Activated naive CD4-positive, alpha-beta T cell (primary cell): ENCODE results near the gene ZNF836.

Experiments
- DNase-seq, 4 experiments: peaks; one replicate each; lab custom pipeline; 2025; lab: John Stamatoyannopoulos, UW

The ZNF836 gene

DNA sequence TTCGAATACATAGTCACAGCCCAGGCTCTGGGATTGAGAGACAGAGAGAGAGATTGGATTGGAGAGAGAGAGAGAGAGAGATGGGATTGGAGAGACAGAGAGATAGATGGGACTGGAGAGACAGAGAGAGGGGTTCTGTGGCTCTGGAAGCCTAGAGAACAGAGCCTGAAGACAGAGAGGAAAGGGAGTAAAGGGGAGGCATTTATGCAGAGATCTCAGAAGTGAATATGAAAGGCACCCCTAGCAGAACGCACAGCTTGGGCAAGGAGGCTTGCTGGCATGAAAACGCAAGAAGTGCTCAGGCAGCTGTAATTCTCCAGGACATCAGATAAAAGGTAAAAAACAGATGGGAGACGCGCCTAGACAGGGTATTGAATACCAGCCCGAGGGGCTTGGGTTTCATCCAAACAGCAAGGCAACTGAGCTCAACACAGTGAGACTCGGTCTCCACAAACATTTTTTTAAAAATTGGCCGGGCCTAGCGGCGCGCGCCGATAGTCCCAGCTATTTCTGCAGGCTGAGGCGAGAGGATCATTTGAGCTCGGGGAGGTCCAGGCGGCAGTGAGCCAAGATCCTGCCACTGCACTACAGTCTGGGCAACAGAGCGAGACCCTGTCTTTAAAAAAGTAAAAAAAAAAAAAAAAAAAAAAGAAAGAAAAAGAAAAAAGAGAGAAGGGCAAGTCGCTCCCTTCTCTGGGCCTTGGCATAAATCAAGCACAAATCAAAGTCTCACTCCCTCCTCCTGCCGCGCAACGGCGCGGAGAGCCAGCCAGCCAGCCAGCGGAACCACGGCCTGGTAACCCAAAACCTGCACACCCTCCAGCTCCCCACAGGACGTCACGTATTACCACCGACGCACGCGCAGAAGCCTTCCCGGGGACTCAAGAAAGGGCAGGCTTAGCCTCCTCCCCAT lies 17.7 kb upstream of the ZNF836 start:
- peak in 2 of 4 experiments; percentile 99 for DNase-seq

DNA sequence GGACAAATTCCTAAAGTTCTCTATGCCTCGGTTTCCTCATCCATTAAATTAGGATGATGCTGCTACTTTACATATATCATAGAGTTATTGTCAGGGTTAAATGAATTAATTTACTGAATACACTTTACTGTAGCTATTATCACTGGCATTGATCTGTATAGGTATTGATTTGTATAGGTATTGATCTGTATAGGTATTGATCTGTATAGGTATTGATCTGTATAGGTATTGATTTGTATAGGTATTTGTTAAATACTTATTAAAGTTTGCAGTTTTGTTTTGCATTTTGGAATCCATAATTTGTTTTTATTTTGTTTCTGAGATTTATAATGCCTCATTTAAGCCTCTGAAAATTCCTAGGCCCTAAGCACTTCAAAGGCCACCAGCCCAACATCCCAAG lies 16.0 kb upstream of the ZNF836 start:
- DNase-seq, result no peak

DNA sequence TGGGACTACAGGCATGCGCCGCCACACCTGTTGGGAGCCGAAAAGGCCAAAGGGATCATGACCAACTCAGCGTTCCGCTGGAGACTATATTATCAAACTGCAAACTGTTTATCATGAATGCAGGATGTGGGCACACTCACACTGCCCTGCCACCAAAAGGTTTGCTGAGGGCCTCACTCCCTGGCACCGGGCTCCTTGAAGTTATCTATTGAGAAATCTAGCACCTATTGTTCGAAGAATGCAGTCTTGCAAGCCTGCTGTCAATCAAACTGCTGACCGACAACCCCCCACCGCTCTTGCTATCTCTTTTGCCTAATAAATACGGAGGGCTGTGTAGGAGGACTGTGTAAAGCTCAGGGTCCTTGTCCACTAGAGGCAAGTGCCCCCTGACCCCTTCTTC lies 5.2 kb upstream of the ZNF836 start:
- no peak for DNase-seq

DNA sequence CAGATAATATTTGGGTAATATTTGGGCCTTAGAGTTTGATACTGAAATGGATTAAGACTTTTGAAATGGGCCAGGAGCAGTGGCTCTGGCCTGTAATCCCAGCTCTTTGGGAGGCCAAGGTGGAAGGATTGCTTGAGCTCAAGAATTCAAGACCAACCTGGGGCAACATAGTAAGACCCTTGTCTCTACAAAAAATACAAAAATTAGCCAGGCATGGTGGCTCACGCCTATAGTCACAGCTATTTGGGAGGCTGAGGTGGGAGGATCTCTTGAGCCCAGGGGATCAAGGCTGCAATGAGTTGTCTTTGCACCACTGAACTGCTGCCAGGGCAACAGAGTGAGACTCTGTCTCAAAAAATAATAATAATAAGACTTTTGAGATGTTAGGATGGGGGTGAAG lies 926 bp upstream of the ZNF836 start:
- no peak for DNase-seq

DNA sequence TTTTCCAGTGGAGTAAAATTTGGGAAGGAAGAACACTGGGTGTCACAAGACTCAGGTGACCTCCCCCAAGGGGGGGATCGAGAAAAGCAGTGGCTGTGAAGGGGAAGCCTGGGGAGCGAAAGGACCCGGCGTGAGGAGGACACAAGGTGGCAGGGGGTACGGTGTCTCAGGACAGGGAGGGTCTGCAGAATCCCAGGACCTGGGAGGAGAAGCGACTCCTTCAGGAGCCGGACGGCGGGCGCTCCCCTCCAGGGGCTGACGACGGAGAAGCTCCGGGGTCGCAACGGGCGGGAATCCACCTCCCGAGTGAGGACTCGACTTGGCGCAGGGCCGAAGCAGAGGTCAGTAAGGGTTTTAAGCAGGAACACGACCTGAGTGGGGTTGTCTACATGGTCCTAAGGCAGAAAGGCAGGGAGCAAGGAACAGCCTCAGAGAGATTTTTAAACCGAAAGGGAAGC lies 529 bp downstream of the ZNF836 start:
- no peak for DNase-seq

DNA sequence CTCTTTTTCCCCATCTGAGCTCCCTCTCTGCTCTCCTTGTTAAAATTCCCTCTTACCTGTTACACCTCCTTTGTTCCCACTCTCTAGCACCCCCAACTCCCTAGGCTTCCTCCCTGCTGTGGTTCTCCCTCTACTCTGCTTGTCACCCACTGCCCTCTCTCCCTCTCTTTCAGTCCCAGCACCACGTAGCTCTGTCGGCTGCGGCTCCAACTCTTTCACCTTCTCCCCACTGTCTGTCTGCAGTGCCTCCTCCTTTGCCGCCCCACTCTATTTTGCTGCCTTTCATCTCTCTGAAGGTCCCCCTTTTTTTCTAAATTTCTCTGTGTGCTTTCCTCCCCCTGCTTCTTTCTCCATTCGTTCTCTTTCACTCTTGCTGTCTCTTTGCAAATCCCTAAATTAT lies 1.1 kb downstream of the ZNF836 start:
- DNase-seq, result no peak

DNA sequence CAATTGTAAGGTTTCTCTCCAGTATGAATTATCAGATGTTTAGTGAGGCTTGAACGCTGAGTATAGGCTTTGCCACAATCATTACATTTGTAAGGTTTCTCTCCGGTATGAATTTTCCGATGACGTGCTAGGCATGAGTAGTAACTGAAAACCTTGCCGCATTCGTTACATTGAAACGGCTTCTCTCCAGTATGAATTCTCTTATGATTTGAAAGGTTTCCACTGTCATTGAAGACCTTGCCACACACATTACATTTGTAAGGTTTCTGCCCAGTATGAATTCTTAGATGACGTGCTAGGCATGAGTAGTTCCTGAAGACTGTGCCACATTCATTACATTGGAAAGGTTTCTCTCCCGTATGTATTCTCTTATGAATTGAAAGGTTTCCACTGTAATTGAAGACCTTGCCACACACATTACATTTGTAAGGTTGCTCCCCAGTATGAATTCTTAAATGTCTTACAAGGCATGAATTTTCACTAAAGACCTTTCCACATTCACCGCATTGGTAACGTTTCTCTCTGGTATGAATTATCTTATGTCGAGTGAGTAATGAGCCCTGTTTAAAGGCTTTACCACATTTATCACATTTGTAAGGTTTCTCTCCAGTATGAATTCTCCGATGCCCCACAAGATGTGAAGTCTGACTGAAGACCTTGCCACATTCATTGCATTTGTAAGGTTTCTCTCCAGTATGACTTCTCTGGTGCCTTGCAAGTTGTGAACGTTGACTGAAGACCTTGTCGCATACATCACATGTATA lies 15.6 kb downstream of the ZNF836 start:
- no peak for DNase-seq

DNA sequence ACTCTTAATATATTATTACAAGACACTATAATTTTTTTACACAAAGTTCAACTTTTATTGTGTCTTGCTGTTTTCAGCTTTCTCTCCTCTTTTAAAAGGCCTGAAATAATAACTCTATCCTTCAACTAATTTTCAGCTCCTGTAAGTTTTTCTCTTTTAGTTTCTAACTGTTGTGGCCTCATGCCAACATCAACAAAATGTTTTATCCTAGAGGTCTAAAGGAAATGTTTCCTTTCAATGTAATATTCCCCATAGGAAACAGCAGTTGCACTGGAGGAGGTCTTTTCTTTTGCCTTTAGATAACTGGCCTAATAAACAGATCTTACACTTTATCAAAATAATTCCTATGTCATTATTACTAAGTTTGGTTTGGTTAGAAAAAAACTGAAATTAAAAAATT lies 23.2 kb downstream of the ZNF836 start:
- DNase-seq, result no peak

DNA sequence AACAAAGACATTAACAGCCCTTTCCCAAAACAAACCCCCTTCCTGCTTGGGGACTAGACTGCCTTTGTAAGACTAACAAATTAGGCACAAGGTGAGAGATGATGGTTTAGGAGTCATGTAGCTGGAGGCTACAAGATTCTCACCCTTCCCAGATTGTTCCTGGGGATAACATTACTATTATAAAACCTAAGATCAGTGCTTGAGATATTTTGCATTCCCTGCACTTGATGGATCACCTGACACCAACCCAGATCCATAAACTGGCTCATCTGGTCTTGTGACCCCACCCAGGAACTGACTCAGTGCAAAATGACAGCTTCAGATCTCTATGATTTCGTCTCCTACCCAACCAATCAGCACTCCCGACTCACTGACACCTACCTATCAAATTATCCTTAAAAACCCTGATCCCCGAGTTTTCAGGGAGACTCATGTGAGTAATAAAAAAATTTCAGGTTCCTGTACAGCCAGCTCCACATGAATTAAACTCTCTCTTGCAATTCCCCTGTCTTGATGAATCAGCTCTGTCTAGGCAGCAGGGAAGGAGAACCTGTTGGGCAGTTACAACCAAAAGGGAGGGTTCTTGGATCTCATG lies 29.3 kb downstream of the ZNF836 start:
- no peak for DNase-seq

DNA sequence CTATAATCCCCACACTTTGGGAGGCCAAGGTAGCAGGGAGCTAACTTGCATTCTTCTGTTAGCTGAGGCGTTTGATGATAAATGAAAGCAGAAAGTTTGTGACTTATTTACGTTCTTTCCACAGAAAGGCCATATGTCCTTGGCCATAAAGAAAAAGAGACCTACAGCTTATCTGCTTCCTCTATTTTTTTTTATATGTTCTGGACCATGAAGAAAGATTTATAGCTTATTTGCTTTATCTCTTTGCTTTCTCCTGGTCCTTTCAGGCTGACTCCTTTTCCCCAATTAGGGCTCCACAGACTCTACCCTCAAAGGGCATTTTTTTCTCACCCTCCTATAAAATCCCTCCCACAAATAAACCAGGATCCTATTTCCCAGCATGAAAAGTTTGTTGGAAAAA lies 30.2 kb downstream of the ZNF836 start:
- DNase-seq, result no peak

DNA sequence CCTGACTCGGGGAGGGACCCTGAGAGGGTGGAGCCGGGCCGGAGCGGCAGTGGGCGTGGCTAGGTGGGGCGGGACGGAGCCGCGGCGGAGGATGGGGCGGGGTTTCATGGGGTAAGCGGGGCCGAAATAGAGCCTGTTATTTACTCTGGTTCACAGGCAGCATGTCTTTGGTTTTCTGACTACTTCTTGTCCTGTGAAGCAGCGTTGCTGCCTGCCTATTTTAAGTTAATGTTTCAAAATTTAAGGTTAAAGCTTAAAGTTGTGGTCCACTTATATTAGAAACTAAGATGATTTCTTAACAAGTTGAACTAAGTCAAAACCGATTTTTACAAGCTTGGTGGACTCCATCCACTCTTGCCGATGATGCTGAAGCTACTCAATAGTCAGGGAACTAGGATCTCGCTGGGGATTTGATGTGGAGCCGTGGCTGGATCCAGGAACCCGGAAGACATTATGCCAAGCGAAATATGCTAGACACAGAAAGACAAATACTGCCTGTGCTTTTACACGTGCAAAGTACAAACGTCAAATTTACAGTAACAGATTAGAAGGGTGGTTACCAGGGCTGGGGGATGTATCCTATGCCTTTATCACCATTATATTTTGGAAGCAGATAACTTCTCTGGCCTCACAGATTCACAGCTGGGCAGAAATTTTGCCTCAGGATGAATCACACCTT lies 31.2 kb downstream of the ZNF836 start:
- DNase-seq, result peak in 3 of 4 experiments; percentile 86 to 96 (median 96)

DNA sequence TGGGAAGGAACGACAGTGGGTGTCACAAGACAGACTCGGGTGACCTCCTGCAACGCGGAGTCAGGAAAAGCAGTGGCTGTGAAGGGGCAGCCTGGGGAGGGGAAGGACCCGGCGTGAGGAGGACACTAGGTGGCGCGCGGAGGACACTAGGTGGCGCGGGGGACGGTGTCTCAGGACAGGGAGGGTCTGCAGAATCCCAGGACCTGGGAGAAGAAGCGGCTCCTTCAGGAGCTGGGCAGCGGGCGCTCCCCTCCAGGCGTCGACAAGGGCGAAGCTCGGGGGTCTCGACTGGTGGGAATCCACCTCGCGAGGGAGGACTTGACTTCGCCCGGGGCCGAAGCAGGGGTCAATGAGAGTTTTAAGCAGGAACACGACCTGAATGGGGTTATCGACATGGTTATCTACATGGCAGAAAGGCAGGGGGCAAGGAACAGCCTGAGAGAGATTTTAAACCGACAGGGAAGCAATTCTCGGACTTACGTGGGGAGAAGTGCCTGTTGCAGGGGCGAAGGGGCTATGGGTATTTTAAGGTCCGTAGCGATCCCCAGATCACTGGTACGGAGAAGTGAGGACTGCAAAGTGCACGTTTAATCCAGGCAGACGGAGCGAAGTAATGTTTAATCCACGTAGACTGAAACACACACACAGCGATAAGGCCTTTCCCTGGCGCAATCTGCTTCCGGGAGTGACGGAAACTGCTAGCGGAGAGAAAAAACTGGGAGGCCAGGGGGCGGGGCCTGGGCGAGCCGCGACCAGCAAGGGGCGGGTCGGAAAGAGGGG lies 32.0 kb downstream of the ZNF836 start, which contains the start of gene ZNF616:
Gene ZNF616 (minus strand): TSS at position 687 of the 780 bp plus-strand sequence. CDS start 9,426 bp downstream, outside the sequence.
- DNase-seq, result peak; percentile 8 to 97 (median 60)

DNA sequence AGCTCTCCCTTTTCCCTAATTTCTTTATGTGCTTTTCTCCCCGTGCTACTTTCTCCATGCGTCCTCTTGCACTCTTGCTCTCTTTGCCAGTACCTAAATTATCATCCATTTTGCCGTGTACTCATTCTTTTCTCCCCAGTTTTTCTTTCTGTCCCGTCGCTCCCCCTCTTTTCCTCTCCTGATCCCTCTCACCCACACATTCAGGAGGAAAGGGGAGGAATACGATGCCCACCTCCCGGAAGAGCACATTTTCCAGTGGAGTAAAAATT lies 32.5 kb downstream of the ZNF836 start:
- DNase-seq, result no peak

DNA sequence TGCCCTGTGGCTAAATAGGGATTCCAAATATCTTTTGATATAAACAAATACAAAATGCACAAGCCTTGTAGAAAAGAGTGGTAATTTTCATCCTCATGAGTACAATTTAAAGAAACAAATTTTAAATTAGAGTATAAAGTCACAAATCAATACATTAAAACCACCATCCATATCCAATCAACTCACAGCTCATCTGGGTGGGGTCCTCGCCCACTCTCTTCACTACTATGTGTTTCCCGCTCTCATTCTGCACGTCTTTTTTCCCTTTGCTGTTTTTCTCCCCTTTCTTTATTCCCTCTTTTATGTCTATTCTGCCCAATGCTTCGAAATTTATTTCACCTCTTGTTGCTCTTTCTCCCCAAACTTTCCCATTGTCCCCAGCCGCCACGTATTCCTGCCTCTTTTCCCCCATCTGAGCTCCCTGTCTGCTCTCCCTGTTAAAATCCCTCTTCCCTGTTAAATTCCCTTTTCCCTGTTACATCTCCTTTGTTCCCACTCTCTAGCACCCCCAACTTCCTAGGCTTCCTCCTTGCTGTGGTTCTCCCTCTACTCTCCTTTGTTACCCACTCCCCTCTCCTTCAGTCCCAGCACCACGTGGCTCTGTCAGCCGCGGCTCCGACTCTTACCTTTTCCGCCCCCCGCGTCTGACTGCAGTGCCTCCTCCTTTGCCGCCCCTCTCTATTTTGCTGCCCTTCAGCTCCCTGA lies 33.0 kb downstream of the ZNF836 start:
- no peak for DNase-seq

DNA sequence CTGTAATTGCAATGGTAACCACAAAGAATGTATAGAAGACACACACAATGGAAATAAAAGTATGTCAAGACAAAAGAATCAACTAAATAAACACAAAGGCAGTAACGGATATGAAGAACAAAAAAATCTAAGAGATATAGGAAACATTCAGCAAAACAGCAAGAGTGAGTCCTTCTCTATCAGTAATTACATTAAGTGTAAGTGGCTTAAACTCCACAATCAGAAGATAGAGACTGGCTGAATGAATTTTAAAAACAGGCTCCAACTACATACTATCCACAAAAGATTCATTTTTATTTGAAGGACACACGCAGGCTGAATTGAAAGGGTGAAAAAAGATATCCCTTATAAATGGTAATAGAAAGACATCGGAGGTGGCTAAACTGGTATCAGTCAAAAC lies 51.1 kb downstream of the ZNF836 start:
- DNase-seq, result no peak

DNA sequence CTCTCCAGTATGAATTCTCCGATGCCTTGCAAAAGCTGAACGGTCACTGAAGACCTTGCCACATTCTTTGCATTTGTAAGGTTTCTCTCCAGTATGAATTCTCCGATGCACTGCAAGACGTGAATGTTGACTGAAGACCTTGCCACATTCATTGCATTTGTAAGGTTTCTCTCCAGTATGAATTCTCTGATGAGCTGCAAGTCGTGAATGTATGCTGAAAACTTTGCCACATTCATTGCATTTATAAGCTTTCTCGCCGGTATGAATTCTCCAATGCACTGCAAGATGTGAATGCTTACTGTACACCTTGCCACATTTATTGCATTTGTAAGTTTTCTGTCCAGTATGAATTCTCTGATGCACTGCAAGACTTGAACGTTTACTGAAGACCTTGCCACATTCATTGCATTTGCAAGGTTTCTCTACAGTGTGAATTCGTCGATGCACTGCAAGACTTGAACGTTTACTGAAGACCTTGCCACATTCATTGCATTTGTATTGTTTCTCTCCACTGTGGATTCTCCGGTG lies 55.8 kb downstream of the ZNF836 start:
- no peak for DNase-seq

DNA sequence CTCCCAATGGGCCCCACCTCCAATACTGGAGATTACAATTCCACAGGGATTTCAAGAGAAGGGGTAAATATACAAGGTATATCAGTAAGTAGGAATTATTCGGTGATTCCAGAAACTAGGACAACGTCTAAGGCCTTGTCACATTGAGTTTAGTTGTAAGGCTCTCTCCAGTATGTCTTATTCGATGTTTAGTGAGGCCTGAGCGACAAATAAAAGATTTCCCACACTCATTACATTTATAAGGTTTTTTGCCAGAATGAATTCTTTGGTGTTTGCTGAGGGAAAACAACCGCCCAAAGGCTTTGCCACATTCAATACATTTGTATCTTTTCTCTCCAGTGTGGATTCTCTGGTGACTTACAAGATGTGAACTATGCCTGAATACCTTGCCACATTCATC lies 56.7 kb downstream of the ZNF836 start:
- DNase-seq, result no peak

DNA sequence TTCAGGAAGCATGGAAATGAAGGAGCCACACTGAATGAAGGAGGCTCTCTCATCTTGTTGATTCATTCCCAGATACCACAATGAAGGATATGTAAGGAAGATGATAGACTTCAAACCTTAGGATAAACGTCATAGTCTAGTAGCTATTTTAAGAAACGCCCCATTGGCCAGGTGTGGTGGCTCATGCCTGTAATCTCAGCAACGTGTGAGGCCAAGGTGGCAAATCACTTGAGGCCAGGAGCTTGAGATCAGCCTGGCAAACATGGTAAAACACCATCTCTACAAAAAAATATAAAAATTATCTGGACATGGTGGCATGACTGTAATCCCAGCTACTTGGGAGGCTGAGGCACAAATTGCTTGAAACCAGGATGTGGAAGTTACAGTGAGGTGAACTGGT lies 58.8 kb downstream of the ZNF836 start:
- no peak for DNase-seq

DNA sequence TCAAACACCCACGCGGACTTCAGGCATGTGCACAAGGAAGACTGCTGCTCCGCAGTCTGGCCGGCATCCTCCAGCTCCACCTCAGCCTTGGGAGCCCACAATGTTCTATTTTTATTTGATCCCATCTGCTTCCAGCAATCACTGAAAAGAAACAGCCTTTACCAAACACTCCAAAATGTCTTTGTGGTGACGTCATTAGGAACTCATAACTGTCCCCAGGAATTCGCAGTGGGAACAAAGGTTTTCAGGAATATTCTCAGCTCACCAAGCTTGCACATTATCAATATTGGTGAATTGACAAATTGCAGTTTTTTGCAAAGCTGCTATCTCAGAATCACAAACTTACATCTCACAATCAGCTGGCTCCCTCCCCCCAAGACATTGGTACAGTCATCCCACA lies 60.6 kb downstream of the ZNF836 start:
- DNase-seq, result no peak
